K562 (cell line): Measurements from ENCODE around the gene FTH1. TPM values are rescaled to one million over a fixed set of nuclear protein-coding genes. Genes with fewer than 3 reads are reported as not detected.

Experiments
- ATAC-seq: fragments of 200-7000 bp; cut with Tn5 transposase; 3 replicates; pipeline ENCODE4 v1.9.1; 2020; ENCODE audit warnings: moderate library complexity
- BruUV-seq: library from RNA; stranded (reverse); fragments of 400-500 nt; replicated peaks from 2 replicates; lab custom pipeline; 2021; lab: Mats Ljungman, UMichigan
- CTCF ChIA-PET: fragments of 300-600 bp; formaldehyde crosslinking; extraction: SDS; loops from one replicate; lab custom pipeline; 2021; ENCODE audit warnings: low intra/inter-chr PET ratio; lab: Yijun Ruan, JAX
- POLR2A ChIA-PET: fragments of 300-600, 350-650 bp; sonication (Branson Sonifier 250); formaldehyde crosslinking; extraction: SDS; loops from one replicate; lab custom pipeline; 2021; ENCODE audit warnings: antibody characterized with exemption, inconsistent platforms; lab: Yijun Ruan, JAX
- DNase-seq, 4 experiments: peaks; one replicate each; pipeline versions ENCODE4 v3.0.0 to v3.0.0-alpha.2; 2011 to 2018; ENCODE audit warnings: low spot score in 3 of 4, mixed read lengths in 3 of 4; ENCODE audit errors: extremely low read depth in 1 of 4
- FAIRE-seq: peaks from 2 replicates; lab custom pipeline; 2011; peaks lifted over from hg19 to GRCh38; lab: Jason Lieb, UNC
- H2AFZ ChIP-seq: 2 replicates; pipeline ENCODE4 v1.6.0; 2011; ENCODE audit warnings: low read depth, low read length, control low read depth, inconsistent platforms
- H3K27ac ChIP-seq: fragments of 200-600 bp; 3 replicates; pipeline ENCODE4 v1.8.0; 2011; ENCODE audit warnings: low read depth, mild to moderate bottlenecking, control low read depth, inconsistent platforms, low read length, moderate library complexity, mixed read lengths; ENCODE audit errors: extremely low read depth
- H3K27me3 ChIP-seq, 2 experiments: fragments of 300-600 bp in 1 of 2; 2 replicates in 1 of 2; 3 replicates in 1 of 2; pipeline versions ENCODE4 v1.6.0 to v1.8.0; 2011; ENCODE audit warnings: inconsistent platforms in 2 of 2, low read length in 2 of 2, mild to moderate bottlenecking in 1 of 2, mixed read lengths in 1 of 2, moderate library complexity in 1 of 2; ENCODE audit not compliant: control insufficient read depth in 2 of 2, insufficient read depth in 2 of 2
- H3K36me3 ChIP-seq: fragments of 300-600 bp; 3 replicates; pipeline ENCODE4 v1.8.0; 2011; ENCODE audit warnings: mild to moderate bottlenecking, low read length, inconsistent platforms; ENCODE audit not compliant: control insufficient read depth, insufficient read depth
- H3K4me1 ChIP-seq, 2 experiments: fragments of 200-600 bp in 1 of 2; replicated peaks in 1 of 2; 2 replicates in 1 of 2; 3 replicates in 1 of 2; pipeline versions ENCODE4 v1.5.1 to v1.8.0; 2011; ENCODE audit warnings: inconsistent platforms in 2 of 2, low read length in 2 of 2, mild to moderate bottlenecking in 1 of 2, mixed read lengths in 1 of 2, moderate library complexity in 1 of 2; ENCODE audit not compliant: control insufficient read depth in 2 of 2, insufficient read depth in 2 of 2
- H3K4me2 ChIP-seq: 2 replicates; pipeline ENCODE4 v1.6.1; 2011; ENCODE audit warnings: low read length, control low read depth, inconsistent platforms, mixed read lengths; ENCODE audit not compliant: insufficient read depth
- H3K4me3 ChIP-seq: fragments of 200-600 bp; sonication (generic), shearing (Covaris generic); 2 replicates; pipeline ENCODE4 v1.5.1; 2016; ENCODE audit warnings: control low read depth, inconsistent platforms
- H3K79me2 ChIP-seq: fragments of 200-600 bp; 3 replicates; pipeline ENCODE4 v1.8.0; 2011; ENCODE audit warnings: low read length, inconsistent platforms; ENCODE audit not compliant: control insufficient read depth, insufficient read depth
- H3K9ac ChIP-seq, 2 experiments: 2 replicates each; pipeline versions ENCODE4 v1.6.0 to v1.6.1; 2011; ENCODE audit warnings: low read depth in 2 of 2, low read length in 2 of 2, control low read depth in 1 of 2, inconsistent platforms in 1 of 2, mild to moderate bottlenecking in 1 of 2, mixed read lengths in 1 of 2; ENCODE audit not compliant: insufficient read depth in 1 of 2
- H3K9me1 ChIP-seq: one replicate; pipeline ENCODE4 v1.6.0; 2011; ENCODE audit warnings: inconsistent platforms, mild to moderate bottlenecking, low read length, moderate library complexity; ENCODE audit not compliant: control insufficient read depth, insufficient read depth
- H3K9me3 ChIP-seq: replicated peaks from 2 replicates; pipeline ENCODE4 v1.5.1; 2011; ENCODE audit warnings: low read depth, low read length, inconsistent platforms; ENCODE audit not compliant: control insufficient read depth, insufficient read depth
- H4K20me1 ChIP-seq: replicated peaks from 2 replicates; pipeline ENCODE4 v1.6.1; 2011; ENCODE audit warnings: low read length, inconsistent platforms, mixed read lengths; ENCODE audit not compliant: control insufficient read depth, insufficient read depth
- CCAR2 ChIP-seq: fragments of 200-400 bp; formaldehyde crosslinking; IDR thresholded peaks from 2 replicates; pipeline ENCODE4 v1.6.1; 2017; ENCODE audit warnings: mild to moderate bottlenecking, low read depth, low read length
- EP300 ChIP-seq: IDR thresholded peaks from 2 replicates; pipeline ENCODE4 v1.6.1; 2012; ENCODE audit warnings: low read length, improper control_type of control experiment
- FOXO4 ChIP-seq: fragments of 450-650 bp; formaldehyde crosslinking; IDR thresholded peaks from 2 replicates; pipeline ENCODE4 v1.4.0; 2020; ENCODE audit warnings: mild to moderate bottlenecking, moderate library complexity
- HMGXB4 ChIP-seq: sonication (generic); formaldehyde crosslinking; IDR thresholded peaks from 2 replicates; pipeline ENCODE4 v1.8.1; 2023; ENCODE audit warnings: mild to moderate bottlenecking, missing genetic modification reagents
- MCM3 ChIP-seq: fragments of 450-650 bp; IDR thresholded peaks from 2 replicates; pipeline ENCODE4 v1.6.1; 2016
- MXI1 ChIP-seq: IDR thresholded peaks from 2 replicates; pipeline ENCODE4 v1.6.1; 2011; ENCODE audit warnings: low read depth, mild to moderate bottlenecking, improper control_type of control experiment, low read length
- MYC ChIP-seq, 2 experiments: fragments of 250-450 bp in 1 of 2; sonication (Bioruptor Pico) in 1 of 2; IDR thresholded peaks; 2 replicates each; pipeline versions ENCODE4 v1.5.1 to v1.6.1; 2012 to 2021; ENCODE audit warnings: low read depth in 2 of 2, borderline replicate concordance in 1 of 2, improper control_type of control experiment in 1 of 2, low read length in 1 of 2, mild to moderate bottlenecking in 1 of 2, moderate library complexity in 1 of 2
- NCOA1 ChIP-seq: fragments of 450-650 bp; IDR thresholded peaks from 2 replicates; pipeline ENCODE4 v1.6.1; 2016; ENCODE audit warnings: low read depth
- RBM22 ChIP-seq: fragments of 200-400 bp; formaldehyde crosslinking; IDR thresholded peaks from 2 replicates; pipeline ENCODE4 v1.6.1; 2018; ENCODE audit warnings: low read length, low read depth; ENCODE audit not compliant: poor library complexity, severe bottlenecking
- RBM25 ChIP-seq: fragments of 200-400 bp; formaldehyde crosslinking; IDR thresholded peaks from 2 replicates; pipeline ENCODE4 v1.6.1; 2018; ENCODE audit warnings: low read length, low read depth, moderate library complexity; ENCODE audit not compliant: severe bottlenecking
- ZBTB7A ChIP-seq: IDR thresholded peaks from 2 replicates; pipeline ENCODE4 v1.6.1; 2011; ENCODE audit warnings: low read depth, mild to moderate bottlenecking, low read length, moderate library complexity, borderline replicate concordance; ENCODE audit not compliant: control insufficient read depth
- ZC3H4 ChIP-seq: sonication (generic); formaldehyde crosslinking; IDR thresholded peaks from 2 replicates; pipeline ENCODE4 v1.9.0; 2021; ENCODE audit warnings: missing genetic modification reagents, borderline replicate concordance
- ZFX ChIP-seq: sonication (generic); formaldehyde crosslinking; IDR thresholded peaks from 2 replicates; pipeline ENCODE4 v1.8.0; 2022; ENCODE audit warnings: mild to moderate bottlenecking, missing genetic modification reagents, moderate library complexity
- ZNF282 ChIP-seq: sonication (generic); formaldehyde crosslinking; IDR thresholded peaks from 2 replicates; pipeline ENCODE4 v1.8.1; 2023; ENCODE audit warnings: missing genetic modification reagents
- ZNF707 ChIP-seq: fragments of 250-450 bp; sonication (Bioruptor Pico); conservative IDR thresholded peaks from 2 replicates; pipeline ENCODE4 v1.8.0; 2022; ENCODE audit warnings: inconsistent platforms, mild to moderate bottlenecking, moderate library complexity
- ZNF75A ChIP-seq: fragments of 450-650 bp; formaldehyde crosslinking; IDR thresholded peaks from 2 replicates; pipeline ENCODE4 v1.4.0; 2020; ENCODE audit warnings: mild to moderate bottlenecking
- WGBS: fragments of 100-300 bp; shearing (Covaris generic); methylation state at CpG from one replicate; pipeline ENCODE4 v1.1.6; 2016; ENCODE audit warnings: low coverage, mixed read lengths; ENCODE audit not compliant: insufficient coverage; ENCODE audit errors: missing lambda C conversion rate; 5-methylcytosine and 5-hydroxymethylcytosine counted together
- in situ Hi-C: fragments of 300-500 bp; cut with MboI; formaldehyde crosslinking; loops from 4 replicates; pipeline ENCODE4 v1.15.0; 2018; ENCODE audit warnings: inconsistent platforms, mixed read lengths
- intact Hi-C: fragments of 100-400 bp; cut with micrococcal nuclease; formaldehyde crosslinking; loops from 2 replicates; pipeline ENCODE4 v1.14.2; 2022
- polyA plus RNA-seq, 8 experiments: library from polyadenylated mRNA; depleted of rRNA in 4 of 8; stranded (reverse) in 5 of 8; unstranded in 3 of 8; fragments of >200 nt; fragmentation: Nextera tagmentation in 2 of 8; fragmentation: Illumina TruSeq in 1 of 8; extraction: Ambion mirVana in 2 of 8; extraction: Trizol in 1 of 8; gene quantifications; 2 replicates each; pipeline versions ENCODE4 v1.2.1 to v1.2.3, GENCODE V29; 2011 to 2014; ENCODE audit warnings: inconsistent platforms in 1 of 8, missing spikeins in 1 of 8
- total RNA-seq, 7 experiments: library from RNA; depleted of rRNA in 6 of 7; stranded (reverse); fragments of >200 nt in 6 of 7; fragmentation: Illumina TruSeq in 2 of 7; extraction: Trizol in 2 of 7; gene quantifications; 2 replicates each; pipeline versions ENCODE4 v1.2.1 to v1.2.3, GENCODE V29; 2011 to 2021; ENCODE audit warnings: low replicate concordance in 1 of 7

The FTH1 gene
- total and polyA plus RNA-seq, 9 of the 15 experiments (the other 6 are each of a cell fraction or from before 2014, with no cell fraction given): 370 to 3,146 (median 802) TPM

GRCh38 chr11:61918938-61919704 lies 48.3 kb downstream of the FTH1 start:
- H3K4me3 ChIP-seq: peak overlapping the region; percentile 63
- peaks cover 1% of the 10 kb centered on the region; the same call in 1 of the 3 replicates for H3K36me3 ChIP-seq
- no peaks in the 10 kb centered on the region for H3K27me3 ChIP-seq
- intact Hi-C loops (no loop called here), in situ Hi-C loops (no loop called here)
- peak overlapping the region; percentile 96 for H3K4me2 ChIP-seq
- H3K27ac ChIP-seq: peak overlapping the region; percentile 71
- peak overlapping the region; percentile 55 to 80 for H3K9ac ChIP-seq
- no TSS peak for BruUV-seq
- no peaks in the 10 kb centered on the region for H3K9me3 ChIP-seq
- FAIRE-seq (peak; percentile 85), DNase-seq (peak in 3 of 4 experiments; percentile 16 to 82 (median 75)), ATAC-seq (peak; percentile 26)
- H3K9me1 ChIP-seq: no peaks in the 10 kb centered on the region
- H4K20me1 ChIP-seq: peaks cover 5% of the 10 kb centered on the region; the same call in 1 of the 2 replicates
- peaks cover 55 to 92% of the 10 kb centered on the region in 2 experiments for H3K4me1 ChIP-seq
- CTCF ChIA-PET: no interaction called here
- POLR2A ChIA-PET: interaction anchor here (0.6 to 2.2 kb wide), 6 partner anchors 8 to 38 kb away, joined by 3 to 11 read pairs (median 4); partner anchors contain the start of gene BEST1
- 0% methylated on average over 6 of the region's 6 CpGs for WGBS
- H3K79me2 ChIP-seq: peaks cover 59% of the 10 kb centered on the region
- H2AFZ ChIP-seq: 0 out of 2 replicates have a peak overlapping the region, but pooled peaks have one; percentile 65
- TF ChIP-seq RBM25 (no peak), CCAR2 (no peak), FOXO4 (CRISPR knock-in tag) (no peak), ZNF75A (no peak), ZC3H4 (CRISPR knock-in tag) (no peak), ZNF707 (CRISPR knock-in tag) (no peak), MCM3 (no peak), ZBTB7A (peak; percentile 30; the same call in 1 of the 2 replicates), EP300 (peak; percentile 29; the same call in 1 of the 2 replicates), ZNF282 (CRISPR knock-in tag) (no peak), HMGXB4 (no peak), MYC (IDR thresholded peaks at IDR 0.05; ENCODE audit: low read depth, low read length) (0 out of 2 replicates have a peak, but pooled peaks have one; percentile 21), MYC (CRISPR knock-in tag; IDR thresholded peaks at IDR 0.05; ENCODE audit: borderline replicate concordance, low read depth) (no peak), NCOA1 (no peak), RBM22 (no peak), MXI1 (no peak), ZFX (CRISPR knock-in tag) (0 out of 2 replicates have a peak, but pooled peaks have one; percentile 14)
